COLO829 (cell line): ENCODE results near the gene GARS1.

Source experiments
- DNase-seq: peaks from one replicate; pipeline ENCODE4 v3.0.0; 2012; ENCODE audit warnings: low spot score

The GARS1 gene

GRCh38 chr7:30655096-30655970 lies 60.7 kb downstream of the GARS1 start:
- DNase-seq: no peak

- no peak for DNase-seq
These were observed 61.6 kb downstream of the GARS1 start for GRCh38 chr7:30656006-30656957.

GRCh38 chr7:30657131-30657530 lies 62.5 kb downstream of the GARS1 start:
- DNase-seq: no peak

GRCh38 chr7:30658479-30659074 lies 63.9 kb downstream of the GARS1 start:
- no peak for DNase-seq

GRCh38 chr7:30659312-30659711 lies 64.6 kb downstream of the GARS1 start:
- DNase-seq: no peak

GRCh38 chr7:30660331-30661255 lies 65.9 kb downstream of the GARS1 start:
- no peak for DNase-seq

GRCh38 chr7:30661926-30662325 lies 67.2 kb downstream of the GARS1 start:
- DNase-seq: no peak

- DNase-seq: no peak
These were observed 67.8 kb downstream of the GARS1 start for GRCh38 chr7:30662431-30662939.

- DNase-seq: no peak
These were observed 68.7 kb downstream of the GARS1 start for GRCh38 chr7:30663414-30663813.

GRCh38 chr7:30664184-30664885 lies 69.7 kb downstream of the GARS1 start:
- DNase-seq: no peak

- no peak for DNase-seq
These were observed 70.4 kb downstream of the GARS1 start for GRCh38 chr7:30665043-30665442.

- no peak for DNase-seq
These were observed 70.8 kb downstream of the GARS1 start for GRCh38 chr7:30665449-30665848.

- DNase-seq: no peak
These were observed 72.5 kb downstream of the GARS1 start for GRCh38 chr7:30667172-30667571.

- no peak for DNase-seq
These were observed 73.4 kb downstream of the GARS1 start for GRCh38 chr7:30668102-30668501.

GRCh38 chr7:30671793-30672465 lies 77.3 kb downstream of the GARS1 start:
- DNase-seq: peak; percentile 91

GRCh38 chr7:30674420-30674819 lies 79.7 kb downstream of the GARS1 start:
- DNase-seq: no peak

- no peak for DNase-seq
These were observed 80.2 kb downstream of the GARS1 start for GRCh38 chr7:30674876-30675275.

GRCh38 chr7:30678805-30679204 lies 84.1 kb downstream of the GARS1 start:
- no peak for DNase-seq

- DNase-seq: no peak
These were observed 85.0 kb downstream of the GARS1 start for GRCh38 chr7:30679664-30680063.

- no peak for DNase-seq
These were observed 86.7 kb downstream of the GARS1 start for GRCh38 chr7:30681331-30681797.
